ENCODE measurements around the gene PCAT6. TPM values are rescaled to one million over a fixed set of nuclear protein-coding genes. Genes with fewer than 3 reads are reported as not detected.
A peak's percentile ranks its signal among the peaks of the same experiment; 100 is the strongest.

Gene PCAT6
- total RNA-seq, 1 donor from 2014 or later: not detected

- H3K4me2 ChIP-seq: no peak overlapping the region
- TF ChIP-seq EZH2 (IDR thresholded peaks at IDR 0.05): no peak
- TF ChIP-seq EZH2phosphoT487 (IDR thresholded peaks at IDR 0.05): no peak
- TF ChIP-seq, protein P1, sequence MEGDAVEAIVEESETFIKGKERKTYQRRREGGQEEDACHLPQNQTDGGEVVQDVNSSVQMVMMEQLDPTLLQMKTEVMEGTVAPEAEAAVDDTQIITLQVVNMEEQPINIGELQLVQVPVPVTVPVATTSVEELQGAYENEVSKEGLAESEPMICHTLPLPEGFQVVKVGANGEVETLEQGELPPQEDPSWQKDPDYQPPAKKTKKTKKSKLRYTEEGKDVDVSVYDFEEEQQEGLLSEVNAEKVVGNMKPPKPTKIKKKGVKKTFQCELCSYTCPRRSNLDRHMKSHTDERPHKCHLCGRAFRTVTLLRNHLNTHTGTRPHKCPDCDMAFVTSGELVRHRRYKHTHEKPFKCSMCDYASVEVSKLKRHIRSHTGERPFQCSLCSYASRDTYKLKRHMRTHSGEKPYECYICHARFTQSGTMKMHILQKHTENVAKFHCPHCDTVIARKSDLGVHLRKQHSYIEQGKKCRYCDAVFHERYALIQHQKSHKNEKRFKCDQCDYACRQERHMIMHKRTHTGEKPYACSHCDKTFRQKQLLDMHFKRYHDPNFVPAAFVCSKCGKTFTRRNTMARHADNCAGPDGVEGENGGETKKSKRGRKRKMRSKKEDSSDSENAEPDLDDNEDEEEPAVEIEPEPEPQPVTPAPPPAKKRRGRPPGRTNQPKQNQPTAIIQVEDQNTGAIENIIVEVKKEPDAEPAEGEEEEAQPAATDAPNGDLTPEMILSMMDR (IDR thresholded peaks at IDR 0.05): no peak
- no peaks in the 10 kb centered on the region for H3K36me3 ChIP-seq
- no peak for DNase-seq (ENCODE audit: low spot score)
- H3K4me3 ChIP-seq: no peak overlapping the region
- H3K9me3 ChIP-seq (ENCODE audit: low read depth): no peaks in the 10 kb centered on the region
- no peaks in the 10 kb centered on the region for H3K9me3 Mint-ChIP-seq
- H3K4me1 ChIP-seq: no peaks in the 10 kb centered on the region
- H3K27me3 Mint-ChIP-seq (ENCODE audit: insufficient read depth, low read depth): peaks cover 2% of the 10 kb centered on the region
- peaks cover 3% of the 10 kb centered on the region for H4K20me1 ChIP-seq (ENCODE audit: low read depth)
- H3K27ac Mint-ChIP-seq: no peak overlapping the region
- H3K9ac ChIP-seq: no peak overlapping the region
- peaks cover 1% of the 10 kb centered on the region for H3K4me1 Mint-ChIP-seq
- H3F3A ChIP-seq (ENCODE audit: low read depth): peaks cover 10% of the 10 kb centered on the region
- no peaks in the 10 kb centered on the region for H3K27me3 ChIP-seq
- H3K36me3 Mint-ChIP-seq: peaks cover 7% of the 10 kb centered on the region
- H2AFZ ChIP-seq (replicated peaks): no peak overlapping the region
- no peak overlapping the region for H3K27ac ChIP-seq
- no peak overlapping the region for H3K4me3 Mint-ChIP-seq
- H3K79me2 ChIP-seq (ENCODE audit: low read depth): peaks cover 23% of the 10 kb centered on the region
Measured at GRCh38 chr1:202854787-202855186, 44.0 kb downstream of the PCAT6 start.

- H3K27ac ChIP-seq: no peak overlapping the region
- H3K4me2 ChIP-seq: no peak overlapping the region
- no peak for DNase-seq (ENCODE audit: low spot score)
- peaks cover 8% of the 10 kb centered on the region for H3K36me3 Mint-ChIP-seq
- peaks cover 6% of the 10 kb centered on the region for H4K20me1 ChIP-seq (ENCODE audit: low read depth)
- no peak overlapping the region for H2AFZ ChIP-seq (replicated peaks)
- H3K9me3 ChIP-seq (ENCODE audit: low read depth): no peaks in the 10 kb centered on the region
- no peak overlapping the region for H3K4me3 Mint-ChIP-seq
- H3K27ac Mint-ChIP-seq: peak overlapping the region; percentile 34
- TF ChIP-seq EZH2phosphoT487 (IDR thresholded peaks at IDR 0.05): no peak
- no peak for TF ChIP-seq EZH2 (IDR thresholded peaks at IDR 0.05)
- TF ChIP-seq, protein P1 (IDR thresholded peaks at IDR 0.05): no peak
- no peak overlapping the region for H3K4me3 ChIP-seq
- H3K79me2 ChIP-seq (ENCODE audit: low read depth): peaks cover 34% of the 10 kb centered on the region
- H3K36me3 ChIP-seq: no peaks in the 10 kb centered on the region
- peaks cover 15% of the 10 kb centered on the region for H3F3A ChIP-seq (ENCODE audit: low read depth)
- no peak overlapping the region for H3K9ac ChIP-seq
- no peaks in the 10 kb centered on the region for H3K9me3 Mint-ChIP-seq
- H3K4me1 Mint-ChIP-seq: peaks cover 2% of the 10 kb centered on the region
- H3K27me3 Mint-ChIP-seq (ENCODE audit: insufficient read depth, low read depth): peaks cover 4% of the 10 kb centered on the region
- H3K27me3 ChIP-seq: no peaks in the 10 kb centered on the region
- H3K4me1 ChIP-seq: no peaks in the 10 kb centered on the region
Measured at GRCh38 chr1:202856014-202856413, 45.3 kb downstream of the PCAT6 start.

DNA sequence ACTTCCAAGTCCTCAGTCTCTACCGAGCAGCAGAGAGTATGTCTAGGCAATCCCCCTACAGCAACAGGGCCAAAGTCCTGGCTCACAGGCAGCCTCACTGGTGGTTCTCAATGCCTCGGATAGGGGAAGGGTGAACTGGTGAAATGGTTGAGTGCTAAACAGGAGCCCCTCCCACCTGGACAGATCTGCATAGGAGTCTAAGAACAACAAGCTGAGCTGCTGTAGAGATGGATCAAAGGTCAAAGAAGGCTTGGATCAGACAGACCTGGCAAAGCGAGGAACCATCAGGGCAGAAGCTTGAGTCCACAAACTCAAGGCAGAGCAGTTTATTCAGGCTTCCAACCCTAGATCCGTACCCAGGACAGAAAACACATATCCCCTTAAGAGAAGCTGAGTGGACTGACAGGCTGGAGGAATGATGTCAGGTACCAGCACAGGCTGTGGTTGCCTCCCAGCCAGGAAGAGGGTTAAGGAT, 46.4 kb downstream of the PCAT6 start:
- peaks cover 21% of the 10 kb centered on the region for H3F3A ChIP-seq (ENCODE audit: low read depth)
- H3K27me3 ChIP-seq: no peaks in the 10 kb centered on the region
- no peaks in the 10 kb centered on the region for H3K36me3 ChIP-seq
- no peak overlapping the region for H3K9ac ChIP-seq
- peaks cover 1% of the 10 kb centered on the region for H3K4me1 ChIP-seq
- H3K27me3 Mint-ChIP-seq (ENCODE audit: insufficient read depth, low read depth): peaks cover 6% of the 10 kb centered on the region
- no peak overlapping the region for H3K4me3 Mint-ChIP-seq
- no peak overlapping the region for H3K4me2 ChIP-seq
- H3K27ac Mint-ChIP-seq: no peak overlapping the region
- no peaks in the 10 kb centered on the region for H3K9me3 ChIP-seq (ENCODE audit: low read depth)
- H3K79me2 ChIP-seq (ENCODE audit: low read depth): peaks cover 31% of the 10 kb centered on the region
- peaks cover 8% of the 10 kb centered on the region for H3K4me1 Mint-ChIP-seq
- H3K4me3 ChIP-seq: no peak overlapping the region
- H3K9me3 Mint-ChIP-seq: no peaks in the 10 kb centered on the region
- peaks cover 6% of the 10 kb centered on the region for H4K20me1 ChIP-seq (ENCODE audit: low read depth)
- no peak overlapping the region for H3K27ac ChIP-seq
- H3K36me3 Mint-ChIP-seq: peaks cover 8% of the 10 kb centered on the region
- no peak overlapping the region for H2AFZ ChIP-seq (replicated peaks)
- DNase-seq (ENCODE audit: low spot score): no peak
- TF ChIP-seq EZH2phosphoT487 (IDR thresholded peaks at IDR 0.05) (no peak), EZH2 (IDR thresholded peaks at IDR 0.05) (no peak)
- TF ChIP-seq, protein P1 (IDR thresholded peaks at IDR 0.05): no peak

Data from neural progenitor cell (in vitro differentiated cells).